OCI-LY1 (cell line): Measurements from ENCODE around the gene NOP16.

ENCODE experiments used
- H2AFZ ChIP-seq: fragments of 200-600 bp; sonication (generic), shearing (Covaris generic); 2 replicates; pipeline ENCODE4 v1.6.0; 2014; ENCODE audit warnings: antibody characterized with exemption, mild to moderate bottlenecking, low read length
- H3F3A ChIP-seq: fragments of 200-600 bp; sonication (generic), shearing (Covaris generic); 2 replicates; pipeline ENCODE4 v1.6.0; 2014; ENCODE audit warnings: mild to moderate bottlenecking, antibody characterized with exemption, low read length, moderate library complexity; ENCODE audit not compliant: insufficient read depth
- H3K27ac ChIP-seq: fragments of 200-600 bp; sonication (generic); 2 replicates; pipeline ENCODE4 v1.5.1; 2014; ENCODE audit warnings: low read length, mixed run types, mild to moderate bottlenecking, low read depth; ENCODE audit not compliant: poor library complexity, severe bottlenecking
- H3K27me3 ChIP-seq: fragments of 200-600 bp; sonication (generic); 2 replicates; pipeline ENCODE4 v1.6.0; 2014; ENCODE audit warnings: antibody characterized with exemption, mild to moderate bottlenecking, low read length, moderate library complexity; ENCODE audit not compliant: insufficient read depth
- H3K36me3 ChIP-seq: fragments of 200-600 bp; sonication (generic); 2 replicates; pipeline ENCODE4 v1.6.1; 2014; ENCODE audit warnings: mild to moderate bottlenecking, antibody characterized with exemption, low read length, moderate library complexity, mixed read lengths; ENCODE audit not compliant: insufficient read depth
- H3K4me1 ChIP-seq: fragments of 200-600 bp; sonication (generic); 2 replicates; pipeline ENCODE4 v1.5.1; 2014; ENCODE audit warnings: mild to moderate bottlenecking, low read length, moderate library complexity; ENCODE audit not compliant: insufficient read depth, severe bottlenecking
- H3K4me2 ChIP-seq: fragments of 200-600 bp; sonication (generic), shearing (Covaris generic); 2 replicates; pipeline ENCODE4 v1.6.1; 2014; ENCODE audit warnings: low read length
- H3K4me3 ChIP-seq: fragments of 200-600 bp; sonication (generic); 2 replicates; pipeline ENCODE4 v1.5.1; 2014; ENCODE audit warnings: low read length, low read depth, mild to moderate bottlenecking, mixed read lengths; ENCODE audit not compliant: poor library complexity, severe bottlenecking
- H3K79me2 ChIP-seq: fragments of 200-600 bp; shearing (Covaris generic); 2 replicates; pipeline ENCODE4 v1.6.1; 2016; ENCODE audit warnings: mixed run types, low read length, mixed read lengths; ENCODE audit not compliant: insufficient read depth
- H3K9ac ChIP-seq: fragments of 200-600 bp; sonication (generic), shearing (Covaris generic); 2 replicates; pipeline ENCODE4 v1.6.1; 2014; ENCODE audit warnings: mild to moderate bottlenecking, low read length, mixed read lengths
- H3K9me2 ChIP-seq: fragments of 200-600 bp; sonication (generic), shearing (Covaris generic); 2 replicates; pipeline ENCODE4 v1.6.1; 2014; ENCODE audit warnings: low read depth, mild to moderate bottlenecking, low read length, mixed read lengths
- H3K9me3 ChIP-seq: fragments of 200-600 bp; shearing (Covaris generic); 2 replicates; pipeline ENCODE4 v1.6.1; 2014; ENCODE audit warnings: low read length, mixed read lengths
- H4K20me1 ChIP-seq: fragments of 200-600 bp; sonication (generic), shearing (Covaris generic); 2 replicates; pipeline ENCODE4 v1.6.0; 2016; ENCODE audit warnings: mild to moderate bottlenecking, low read length; ENCODE audit not compliant: insufficient read depth
- EZH2 ChIP-seq: fragments of 200-600 bp; sonication (generic), shearing (Covaris generic); IDR thresholded peaks from 2 replicates; pipeline ENCODE4 v1.8.0; 2017; ENCODE audit warnings: borderline replicate concordance, mixed run types, mild to moderate bottlenecking, antibody characterized with exemption, low read length, moderate library complexity, mixed read lengths
- TF ChIP-seq, protein P1 (sequence below): fragments of 200-600 bp; sonication (generic), shearing (Covaris generic); IDR thresholded peaks from 2 replicates; pipeline ENCODE4 v1.5.1; 2017; ENCODE audit warnings: mild to moderate bottlenecking, antibody characterized with exemption, low read length, moderate library complexity, mixed read lengths

NOP16 gene

DNA sequence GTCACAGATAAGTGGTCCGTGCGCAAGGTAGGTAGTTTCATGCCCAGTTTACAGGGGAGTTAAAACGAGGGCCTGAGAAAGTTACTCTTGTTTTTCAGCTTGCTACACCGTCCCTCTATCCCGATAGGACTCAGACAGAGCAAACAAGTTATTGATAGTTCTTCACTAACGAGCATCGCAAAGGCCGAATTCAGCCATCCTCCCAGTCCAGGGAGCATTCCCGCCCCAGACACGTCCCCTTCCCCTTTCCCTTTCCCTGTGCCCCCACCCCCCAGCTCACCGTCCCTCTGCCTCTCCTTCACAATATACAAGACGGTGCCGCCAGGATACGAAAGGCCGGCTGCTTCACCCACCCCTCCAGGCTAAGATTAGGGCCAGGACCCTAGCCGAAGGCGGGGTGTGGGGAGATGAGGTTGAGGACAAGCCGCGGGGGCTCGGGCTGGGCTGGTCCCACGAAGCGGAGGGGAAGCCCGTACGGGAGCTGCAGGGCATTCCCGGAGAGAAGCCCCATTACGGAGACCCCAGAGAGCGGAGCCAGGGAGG, 27.4 kb downstream of the NOP16 start:
- Histone ChIP-seq H4K20me1 (no peaks in the 10 kb centered on the region), H3F3A (no peaks in the 10 kb centered on the region), H3K9me2 (no peaks in the 10 kb centered on the region), H3K9me3 (no peaks in the 10 kb centered on the region), H3K9ac (peak overlapping the region; percentile 84), H3K4me2 (peak overlapping the region; percentile 94), H2AFZ (no peak overlapping the region), H3K36me3 (peaks cover 31% of the 10 kb centered on the region), H3K4me1 (peaks cover 15% of the 10 kb centered on the region), H3K27me3 (no peaks in the 10 kb centered on the region), H3K4me3 (peak overlapping the region; percentile 86), H3K27ac (peak overlapping the region; percentile 13), H3K79me2 (peaks cover 8% of the 10 kb centered on the region; the same call in 1 of the 2 replicates)
- TF ChIP-seq EZH2, result no peak
- TF ChIP-seq, protein P1, sequence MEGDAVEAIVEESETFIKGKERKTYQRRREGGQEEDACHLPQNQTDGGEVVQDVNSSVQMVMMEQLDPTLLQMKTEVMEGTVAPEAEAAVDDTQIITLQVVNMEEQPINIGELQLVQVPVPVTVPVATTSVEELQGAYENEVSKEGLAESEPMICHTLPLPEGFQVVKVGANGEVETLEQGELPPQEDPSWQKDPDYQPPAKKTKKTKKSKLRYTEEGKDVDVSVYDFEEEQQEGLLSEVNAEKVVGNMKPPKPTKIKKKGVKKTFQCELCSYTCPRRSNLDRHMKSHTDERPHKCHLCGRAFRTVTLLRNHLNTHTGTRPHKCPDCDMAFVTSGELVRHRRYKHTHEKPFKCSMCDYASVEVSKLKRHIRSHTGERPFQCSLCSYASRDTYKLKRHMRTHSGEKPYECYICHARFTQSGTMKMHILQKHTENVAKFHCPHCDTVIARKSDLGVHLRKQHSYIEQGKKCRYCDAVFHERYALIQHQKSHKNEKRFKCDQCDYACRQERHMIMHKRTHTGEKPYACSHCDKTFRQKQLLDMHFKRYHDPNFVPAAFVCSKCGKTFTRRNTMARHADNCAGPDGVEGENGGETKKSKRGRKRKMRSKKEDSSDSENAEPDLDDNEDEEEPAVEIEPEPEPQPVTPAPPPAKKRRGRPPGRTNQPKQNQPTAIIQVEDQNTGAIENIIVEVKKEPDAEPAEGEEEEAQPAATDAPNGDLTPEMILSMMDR, result no peak

DNA sequence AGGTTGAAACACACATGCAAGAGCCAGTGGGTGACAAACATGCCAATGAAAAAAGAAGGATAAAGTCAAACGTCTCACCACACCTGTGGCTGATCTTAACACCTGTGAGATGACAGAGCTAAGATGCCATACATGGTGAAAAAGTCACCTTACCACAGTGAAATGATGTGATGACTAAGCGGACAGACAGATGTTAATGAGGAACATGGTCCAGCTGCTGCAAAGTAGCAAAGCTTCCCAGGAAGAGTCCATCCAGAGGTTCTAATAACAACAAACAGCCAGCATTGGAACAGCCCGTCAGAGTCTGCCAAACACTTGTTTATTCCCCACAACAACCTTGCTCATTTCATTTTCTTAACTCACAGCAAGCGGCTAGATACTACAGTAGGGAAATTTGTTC, 28.7 kb downstream of the NOP16 start:
- no peaks in the 10 kb centered on the region for H3K9me3 ChIP-seq
- TF ChIP-seq, protein P1, result no peak
- TF ChIP-seq EZH2, result no peak
- H3K4me2 ChIP-seq, result peak overlapping the region; percentile 33; the same call in 1 of the 2 replicates
- H3K27me3 ChIP-seq, result no peaks in the 10 kb centered on the region
- H3K36me3 ChIP-seq, result peaks cover 44% of the 10 kb centered on the region
- H3K9me2 ChIP-seq, result no peaks in the 10 kb centered on the region
- no peak overlapping the region for H2AFZ ChIP-seq
- peak overlapping the region; percentile 86 for H3K4me3 ChIP-seq
- H3K4me1 ChIP-seq, result peaks cover 10% of the 10 kb centered on the region
- no peak overlapping the region for H3K27ac ChIP-seq
- no peaks in the 10 kb centered on the region for H4K20me1 ChIP-seq
- no peaks in the 10 kb centered on the region for H3F3A ChIP-seq
- H3K79me2 ChIP-seq, result peaks cover 13% of the 10 kb centered on the region; the same call in 1 of the 2 replicates
- H3K9ac ChIP-seq, result no peak overlapping the region

DNA sequence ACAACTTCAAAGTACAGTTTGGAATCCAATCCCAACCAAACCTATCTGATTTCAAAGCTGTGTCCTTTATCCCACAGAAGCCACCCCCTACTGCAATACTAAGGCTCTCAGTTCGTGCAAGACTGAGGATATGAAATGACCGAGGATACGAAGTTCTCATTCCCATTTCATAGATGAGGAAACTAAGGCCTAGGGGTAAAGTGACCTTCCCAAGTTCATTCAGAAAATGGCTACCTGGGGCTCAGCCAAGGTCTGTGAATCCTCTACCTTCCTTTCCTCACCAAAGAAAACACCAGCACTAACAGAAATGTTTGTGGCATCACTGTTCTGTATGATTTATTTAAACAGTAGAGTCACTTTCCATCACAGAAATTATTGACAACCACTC, 32.2 kb downstream of the NOP16 start:
- Histone ChIP-seq H3K9ac (no peak overlapping the region), H3K4me2 (no peak overlapping the region), H3K4me3 (no peak overlapping the region), H3K79me2 (peaks cover 12% of the 10 kb centered on the region; the same call in 1 of the 2 replicates), H3K4me1 (no peaks in the 10 kb centered on the region), H3K27ac (no peak overlapping the region), H3F3A (no peaks in the 10 kb centered on the region), H2AFZ (no peak overlapping the region), H3K9me2 (no peaks in the 10 kb centered on the region), H3K9me3 (no peaks in the 10 kb centered on the region), H4K20me1 (no peaks in the 10 kb centered on the region), H3K36me3 (peaks cover 75% of the 10 kb centered on the region), H3K27me3 (no peaks in the 10 kb centered on the region)
- TF ChIP-seq, protein P1, result no peak
- no peak for TF ChIP-seq EZH2
